Neural crest cell (in vitro differentiated cells): ENCODE measurements around the gene MYOF. TPM values are rescaled to one million over a fixed set of nuclear protein-coding genes. Genes with fewer than 3 reads are reported as not detected.

ENCODE experiments used
- DNase-seq: peaks from one replicate; pipeline ENCODE4 v3.0.0; 2021; ENCODE audit warnings: low read depth, mixed read lengths, low spot score
- H3K27ac Mint-ChIP-seq: one replicate; pipeline ENCODE4 v1.8.0; 2021; ENCODE audit warnings: mild to moderate bottlenecking, mixed read lengths; ENCODE audit not compliant: unreplicated experiment
- H3K27me3 Mint-ChIP-seq: 2 replicates; pipeline ENCODE4 v1.8.0; 2021; ENCODE audit warnings: low read depth, mild to moderate bottlenecking, mixed read lengths
- H3K36me3 Mint-ChIP-seq: 2 replicates; pipeline ENCODE4 v1.8.0; 2021; ENCODE audit warnings: low read depth, mild to moderate bottlenecking, mixed read lengths
- H3K4me1 Mint-ChIP-seq: 2 replicates; pipeline ENCODE4 v1.8.0; 2021; ENCODE audit warnings: mixed read lengths
- H3K4me3 Mint-ChIP-seq: one replicate; pipeline ENCODE4 v1.8.0; 2021; ENCODE audit warnings: mild to moderate bottlenecking, mixed read lengths
- H3K9me3 Mint-ChIP-seq: 2 replicates; pipeline ENCODE4 v1.8.0; 2021; ENCODE audit warnings: mixed read lengths
- total RNA-seq: library from RNA; stranded (reverse); gene quantifications from 2 replicates; pipeline ENCODE4 v1.2.1, GENCODE V29; 2021
- TF ChIP-seq, protein P1 (sequence below): fragments of 200-600 bp; sonication (generic); conservative IDR thresholded peaks from 2 replicates; pipeline ENCODE4 v1.5.0; 2021; ENCODE audit warnings: antibody characterized with exemption, mild to moderate bottlenecking

The MYOF gene
- total RNA-seq, 1 donor from 2014 or later = 4.0 TPM

DNA sequence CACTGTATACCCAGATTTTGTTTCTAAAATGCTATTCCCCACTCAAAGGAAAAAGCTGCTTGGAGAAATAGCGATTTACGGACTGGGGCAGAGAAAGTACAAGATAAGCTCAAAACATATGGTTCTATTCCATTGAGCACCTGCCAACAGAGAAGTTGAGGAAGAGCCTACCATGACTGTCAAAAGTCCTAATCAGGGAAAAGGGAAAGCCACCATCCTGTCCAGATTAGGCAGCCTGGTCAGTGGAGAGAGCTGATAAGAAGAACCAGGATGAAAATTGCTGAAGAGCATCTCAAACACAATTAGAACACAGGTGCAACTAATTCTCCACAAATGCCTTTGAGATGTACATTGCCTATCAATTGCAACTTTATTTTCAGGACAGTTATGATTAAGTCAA, 104.1 kb downstream of the MYOF start:
- no peaks in the 10 kb centered on the region for H3K27me3 Mint-ChIP-seq
- H3K36me3 Mint-ChIP-seq = no peaks in the 10 kb centered on the region
- H3K27ac Mint-ChIP-seq = no peak overlapping the region
- no peak overlapping the region for H3K4me3 Mint-ChIP-seq
- no peaks in the 10 kb centered on the region for H3K9me3 Mint-ChIP-seq
- no peak for DNase-seq
- TF ChIP-seq, protein P1, sequence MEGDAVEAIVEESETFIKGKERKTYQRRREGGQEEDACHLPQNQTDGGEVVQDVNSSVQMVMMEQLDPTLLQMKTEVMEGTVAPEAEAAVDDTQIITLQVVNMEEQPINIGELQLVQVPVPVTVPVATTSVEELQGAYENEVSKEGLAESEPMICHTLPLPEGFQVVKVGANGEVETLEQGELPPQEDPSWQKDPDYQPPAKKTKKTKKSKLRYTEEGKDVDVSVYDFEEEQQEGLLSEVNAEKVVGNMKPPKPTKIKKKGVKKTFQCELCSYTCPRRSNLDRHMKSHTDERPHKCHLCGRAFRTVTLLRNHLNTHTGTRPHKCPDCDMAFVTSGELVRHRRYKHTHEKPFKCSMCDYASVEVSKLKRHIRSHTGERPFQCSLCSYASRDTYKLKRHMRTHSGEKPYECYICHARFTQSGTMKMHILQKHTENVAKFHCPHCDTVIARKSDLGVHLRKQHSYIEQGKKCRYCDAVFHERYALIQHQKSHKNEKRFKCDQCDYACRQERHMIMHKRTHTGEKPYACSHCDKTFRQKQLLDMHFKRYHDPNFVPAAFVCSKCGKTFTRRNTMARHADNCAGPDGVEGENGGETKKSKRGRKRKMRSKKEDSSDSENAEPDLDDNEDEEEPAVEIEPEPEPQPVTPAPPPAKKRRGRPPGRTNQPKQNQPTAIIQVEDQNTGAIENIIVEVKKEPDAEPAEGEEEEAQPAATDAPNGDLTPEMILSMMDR = no peak
- H3K4me1 Mint-ChIP-seq = peaks cover 9% of the 10 kb centered on the region

DNA sequence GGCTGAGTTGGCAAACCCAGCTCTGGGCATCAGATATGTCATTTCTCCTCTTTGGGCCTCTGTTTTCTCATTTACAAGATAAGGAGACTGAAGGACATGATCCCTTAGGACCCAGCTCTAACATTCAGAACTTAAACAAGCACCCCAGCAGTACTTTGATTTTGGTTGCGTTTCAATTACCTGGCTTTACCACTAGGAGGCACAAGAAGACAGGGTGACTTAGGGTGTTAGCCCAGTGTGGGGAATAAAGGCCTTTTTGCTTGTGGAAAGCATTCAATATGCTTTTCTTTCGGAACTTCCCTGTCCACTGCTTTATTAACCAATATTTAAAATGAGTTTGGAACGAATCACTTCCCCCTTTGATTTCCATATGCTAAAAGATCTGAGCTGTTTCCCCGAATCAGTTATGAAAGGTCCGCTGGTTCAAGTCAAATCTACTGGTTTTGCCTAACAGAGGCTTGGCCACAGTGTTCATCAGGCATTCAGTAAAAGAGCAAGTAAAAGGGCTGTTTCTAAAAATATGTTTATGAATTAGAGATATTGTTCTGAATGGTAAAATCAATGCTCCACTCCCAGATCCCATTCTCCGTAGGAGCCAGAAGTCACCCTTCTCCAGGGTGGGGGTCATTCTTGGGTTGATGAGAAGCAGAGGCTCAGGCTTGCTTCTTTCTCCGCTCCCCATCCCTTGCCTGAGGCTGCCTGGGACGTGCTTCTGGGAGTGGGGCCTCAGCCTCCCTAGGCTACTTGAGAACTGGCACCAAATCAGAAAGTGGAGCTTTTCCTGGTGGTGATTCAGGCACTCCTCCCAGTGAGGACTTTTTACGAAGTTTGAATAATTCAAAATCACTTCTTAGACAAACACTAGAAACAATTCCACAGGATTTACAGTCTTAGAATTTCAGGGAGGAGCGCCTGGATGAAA, 105.5 kb downstream of the MYOF start:
- Mint-ChIP-seq H3K27ac (peak overlapping the region; percentile 2), H3K36me3 (no peaks in the 10 kb centered on the region), H3K27me3 (no peaks in the 10 kb centered on the region), H3K4me1 (peaks cover 9% of the 10 kb centered on the region), H3K9me3 (no peaks in the 10 kb centered on the region), H3K4me3 (no peak overlapping the region)
- DNase-seq = peak; percentile 52
- TF ChIP-seq, protein P1 = peak; percentile 97

DNA sequence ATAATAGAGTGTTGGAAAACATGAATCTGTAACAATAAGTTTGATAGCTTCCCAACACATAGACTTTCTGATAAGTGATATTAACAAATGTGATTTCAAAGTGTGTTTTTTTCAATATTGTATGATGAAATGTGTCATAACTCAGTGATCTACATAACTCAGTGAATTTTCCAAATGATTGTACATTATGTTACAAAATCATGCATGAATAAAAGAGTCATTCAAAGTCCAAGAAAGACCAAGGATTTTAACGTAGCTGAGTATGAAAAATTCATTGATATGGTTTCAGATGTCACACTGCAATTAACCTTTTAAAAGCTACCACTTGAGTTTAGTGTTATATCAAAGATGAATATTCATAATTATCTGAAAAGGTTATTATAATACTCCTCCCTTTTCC, 111.2 kb downstream of the MYOF start:
- Mint-ChIP-seq H3K4me3 (no peak overlapping the region), H3K9me3 (no peaks in the 10 kb centered on the region), H3K4me1 (no peaks in the 10 kb centered on the region), H3K27me3 (no peaks in the 10 kb centered on the region), H3K27ac (no peak overlapping the region), H3K36me3 (no peaks in the 10 kb centered on the region)
- DNase-seq = no peak
- TF ChIP-seq, protein P1 = no peak

DNA sequence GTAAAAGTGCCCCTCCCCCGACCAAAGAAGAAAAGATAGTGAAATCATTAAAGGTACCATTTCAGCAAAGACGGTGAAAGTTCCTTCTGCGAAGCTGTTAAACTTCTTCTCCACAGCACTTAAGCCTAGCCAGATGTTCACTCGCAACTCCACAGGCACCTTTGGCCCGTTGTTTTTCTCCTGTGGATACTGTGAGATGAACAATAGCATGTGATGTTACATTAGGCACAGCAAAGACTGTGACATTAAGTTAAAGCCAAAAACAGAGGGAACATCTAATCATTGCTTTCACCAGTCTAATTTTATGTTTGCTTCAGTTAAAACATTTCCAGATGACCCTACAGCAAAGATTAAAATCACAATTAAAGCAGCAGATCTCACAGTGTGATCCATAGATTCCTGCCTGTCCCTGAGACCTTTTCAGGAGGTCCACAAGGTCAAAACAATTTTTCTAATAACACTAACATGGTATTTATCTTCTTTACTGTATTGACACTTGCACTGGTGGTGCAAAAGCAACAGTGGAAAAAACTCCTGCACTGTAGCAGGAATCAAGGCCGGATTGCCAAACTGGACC, 112.5 kb downstream of the MYOF start:
- Mint-ChIP-seq H3K9me3 (peaks cover 3% of the 10 kb centered on the region), H3K4me3 (no peak overlapping the region), H3K36me3 (no peaks in the 10 kb centered on the region)

DNA sequence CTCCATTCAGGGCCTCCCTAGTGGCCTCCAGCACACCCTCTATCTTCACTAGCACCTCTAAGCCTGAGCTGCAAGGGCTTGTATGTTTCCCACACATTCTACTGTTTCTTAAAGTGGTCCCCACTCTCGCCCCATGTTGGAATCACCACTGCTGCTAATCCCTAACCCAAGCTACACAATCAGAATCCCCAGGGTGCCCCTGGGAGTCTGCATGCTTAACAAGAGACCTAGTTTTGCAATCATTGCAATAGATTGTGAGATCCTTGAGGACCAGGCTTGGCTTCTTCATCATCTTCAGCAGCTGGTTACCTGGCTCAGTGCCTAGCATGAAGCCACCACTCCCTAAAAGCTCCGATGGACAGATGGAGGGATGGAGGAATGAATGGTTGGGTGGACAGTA, 113.9 kb downstream of the MYOF start:
- H3K27me3 Mint-ChIP-seq = no peaks in the 10 kb centered on the region
- no peaks in the 10 kb centered on the region for H3K4me1 Mint-ChIP-seq
- peaks cover 3% of the 10 kb centered on the region for H3K9me3 Mint-ChIP-seq
- DNase-seq = no peak
- H3K4me3 Mint-ChIP-seq = no peak overlapping the region
- H3K27ac Mint-ChIP-seq = no peak overlapping the region
- TF ChIP-seq, protein P1 = no peak
- H3K36me3 Mint-ChIP-seq = no peaks in the 10 kb centered on the region

More for the DNA sequence above, 112.5 kb downstream of the MYOF start:
- H3K4me1 Mint-ChIP-seq = no peaks in the 10 kb centered on the region
- no peaks in the 10 kb centered on the region for H3K27me3 Mint-ChIP-seq
- H3K27ac Mint-ChIP-seq = no peak overlapping the region
- DNase-seq = no peak
- TF ChIP-seq, protein P1 = no peak
